Measurements from ENCODE around the gene CGB7. TPM values are rescaled to one million over a fixed set of nuclear protein-coding genes. Genes with fewer than 3 reads are reported as not detected.

CGB7 gene
- total and polyA plus RNA-seq, 2 of the 13 experiments (the other 11 are each of a cell fraction or from before 2014, with no cell fraction given): 0.07 TPM; not detected in 1

GRCh38 chr19:49009828-49010227 lies 47.7 kb downstream of the CGB7 start (continued):
- TF ChIP-seq MTERF4 (CRISPR knock-in tag; IDR thresholded peaks at IDR 0.05) (no peak), ZNF891 (CRISPR knock-in tag; IDR thresholded peaks at IDR 0.05) (no peak), MAFK (conservative IDR thresholded peaks at IDR 0.05 in 1 of 2, IDR thresholded peaks at IDR 0.05 in 1 of 2; ENCODE audit: low read length in 2 of 2) (no peak), NPAS2 (CRISPR knock-in tag; IDR thresholded peaks at IDR 0.05; ENCODE audit: borderline replicate concordance) (no peak), GTF3A (CRISPR knock-in tag; conservative IDR thresholded peaks at IDR 0.05) (no peak), ZBED4 (CRISPR knock-in tag; IDR thresholded peaks at IDR 0.05; ENCODE audit: borderline replicate concordance) (no peak), ZNF282 (IDR thresholded peaks at IDR 0.05; ENCODE audit: partially characterized antibody) (no peak), TMF1 (CRISPR knock-in tag; IDR thresholded peaks at IDR 0.05; ENCODE audit: low read depth) (no peak), ZBTB40 (IDR thresholded peaks at IDR 0.05) (no peak), ZBTB40 (CRISPR knock-in tag; IDR thresholded peaks at IDR 0.05) (no peak), LRRFIP1 (CRISPR knock-in tag; conservative IDR thresholded peaks at IDR 0.05) (no peak), CBX1 (IDR thresholded peaks at IDR 0.05; ENCODE audit: low read depth) (no peak), EP300 (IDR thresholded peaks at IDR 0.05; ENCODE audit: low read depth in 2 of 2, low read length in 2 of 2) (no peak), EP300 (CRISPR knock-in tag; IDR thresholded peaks at IDR 0.05; ENCODE audit: borderline replicate concordance) (no peak)
